HepG2 (cell line): ENCODE results near the gene FLOT2. TPM values are rescaled to one million over a fixed set of nuclear protein-coding genes. Genes with fewer than 3 reads are reported as not detected.

Source experiments
- ARID5B ChIP-seq: IDR thresholded peaks from 2 replicates; pipeline ENCODE4 v1.4.0; 2020; ENCODE audit warnings: mild to moderate bottlenecking, missing genetic modification reagents
- ATF7 ChIP-seq, 2 experiments: fragments of 450-650 bp in 1 of 2; sonication (generic) in 1 of 2; formaldehyde crosslinking in 1 of 2; IDR thresholded peaks; 2 replicates each; pipeline versions ENCODE4 v1.4.0 to v1.6.1; 2016 to 2020; ENCODE audit warnings: antibody characterized with exemption in 1 of 2, mild to moderate bottlenecking in 1 of 2, missing genetic modification reagents in 1 of 2
- JUND ChIP-seq: sonication (generic); formaldehyde crosslinking; IDR thresholded peaks from 2 replicates; pipeline ENCODE4 v1.8.0; 2022; ENCODE audit warnings: mild to moderate bottlenecking, missing genetic modification reagents
- PCBP1 ChIP-seq: fragments of 200-400 bp; formaldehyde crosslinking; IDR thresholded peaks from 2 replicates; pipeline ENCODE4 v1.6.1; 2017; ENCODE audit warnings: mild to moderate bottlenecking, low read depth, low read length, borderline replicate concordance
- PRMT3 ChIP-seq: sonication (generic); formaldehyde crosslinking; IDR thresholded peaks from 2 replicates; pipeline ENCODE4 v1.8.1; 2022; ENCODE audit warnings: low read depth, mild to moderate bottlenecking, moderate library complexity, missing genetic modification reagents, borderline replicate concordance
- SKI ChIP-seq: fragments of 450-650 bp; IDR thresholded peaks from one replicate; pipeline ENCODE4 v1.6.1; 2018; ENCODE audit warnings: mild to moderate bottlenecking; ENCODE audit not compliant: partially characterized antibody
- STAT5B ChIP-seq: sonication (generic); formaldehyde crosslinking; IDR thresholded peaks from 2 replicates; pipeline ENCODE4 v1.4.0; 2020; ENCODE audit warnings: missing genetic modification reagents
- TBL1XR1 ChIP-seq: fragments of 150-350 bp; IDR thresholded peaks from 2 replicates; pipeline ENCODE4 v1.6.1; 2014; ENCODE audit warnings: borderline replicate concordance, low read length; ENCODE audit not compliant: partially characterized antibody
- ZNF574 ChIP-seq: sonication (generic); formaldehyde crosslinking; IDR thresholded peaks from 2 replicates; pipeline ENCODE4 v1.4.0; 2020; ENCODE audit warnings: missing genetic modification reagents
- ZSCAN12 ChIP-seq: sonication (generic); formaldehyde crosslinking; IDR thresholded peaks from 2 replicates; pipeline ENCODE4 v1.9.0; 2021; ENCODE audit warnings: mild to moderate bottlenecking, missing genetic modification reagents
- polyA plus RNA-seq, 8 experiments: library from polyadenylated mRNA; depleted of rRNA in 3 of 8; stranded (reverse) in 7 of 8; unstranded in 1 of 8; fragments of >200 nt; fragmentation: Illumina TruSeq in 4 of 8; extraction: Trizol in 4 of 8; gene quantifications; 2 replicates each; pipeline versions ENCODE4 v1.2.1 to v1.2.3, GENCODE V29; 2011 to 2016; ENCODE audit warnings: low read depth in 4 of 8, missing spikeins in 1 of 8, mixed read lengths in 1 of 8; ENCODE audit not compliant: insufficient read depth in 1 of 8
- total RNA-seq, 5 experiments: library from RNA; depleted of rRNA; stranded (reverse); fragments of >200 nt; fragmentation: Illumina TruSeq; extraction: Trizol; gene quantifications; 2 replicates each; pipeline ENCODE4 v1.2.3, GENCODE V29; 2016; ENCODE audit warnings: low read depth in 1 of 5

FLOT2 gene
- total and polyA plus RNA-seq, 2 of the 13 experiments (the other 11 are each of a cell fraction or from before 2014, with no cell fraction given), result 54.3 to 54.5 TPM

- TF ChIP-seq ZNF574 (CRISPR knock-in tag) (peak; percentile 14; the same call in 1 of the 2 replicates), JUND (CRISPR knock-in tag) (peak; percentile 88), TBL1XR1 (peak; percentile 42), ZSCAN12 (CRISPR knock-in tag) (no peak), ATF7 (IDR thresholded peaks at IDR 0.05) (peak; percentile 81), ATF7 (CRISPR knock-in tag; IDR thresholded peaks at IDR 0.05) (peak; percentile 85), STAT5B (CRISPR knock-in tag) (no peak), PCBP1 (0 out of 2 replicates have a peak, but pooled peaks have one; percentile 40), ARID5B (CRISPR knock-in tag) (peak; percentile 39; the same call in 1 of the 2 replicates), PRMT3 (CRISPR knock-in tag) (no peak), SKI (peak; percentile 68)
Observed at GRCh38 chr17:28900986-28901726, 3.6 kb upstream of the FLOT2 start (continued).
